Coronary artery (tissue), 2 donors: ENCODE data around the gene MALRD1.

Source experiments
- DNase-seq: peaks from one replicate; pipeline ENCODE4 v3.0.0-alpha.2; 2017; ENCODE audit warnings: low spot score
- H3K27ac ChIP-seq, 2 donors: fragments of 200-600 bp; sonication (generic); one replicate each; pipeline ENCODE4 v1.5.1; 2016 to 2019
- H3K4me3 ChIP-seq: fragments of 200-600 bp; sonication (generic); 2 replicates; pipeline ENCODE4 v1.5.1; 2016; ENCODE audit warnings: mild to moderate bottlenecking, moderate library complexity
- CTCF ChIP-seq: fragments of 200-600 bp; sonication (generic); IDR thresholded peaks from one replicate; pipeline ENCODE4 v1.5.1; 2019; ENCODE audit warnings: antibody characterized with exemption

Gene MALRD1

GRCh38 chr10:19417740-19418139 is 369.1 kb downstream of the MALRD1 start:
- DNase-seq = no peak
- Histone ChIP-seq H3K27ac (no peak overlapping the region), H3K4me3 (no peak overlapping the region)
- TF ChIP-seq CTCF = no peak

- DNase-seq = no peak
- H3K4me3 ChIP-seq = no peak overlapping the region
- no peak overlapping the region for H3K27ac ChIP-seq
- TF ChIP-seq CTCF = no peak
Measured at GRCh38 chr10:19421674-19422073, 373.1 kb downstream of the MALRD1 start.

GRCh38 chr10:19426034-19426433 is 377.4 kb downstream of the MALRD1 start:
- DNase-seq = no peak
- TF ChIP-seq CTCF = no peak
- Histone ChIP-seq H3K4me3 (no peak overlapping the region), H3K27ac (no peak overlapping the region)

GRCh38 chr10:19431622-19432351 is 383.2 kb downstream of the MALRD1 start:
- Histone ChIP-seq H3K27ac (no peak overlapping the region), H3K4me3 (no peak overlapping the region)
- no peak for DNase-seq
- no peak for TF ChIP-seq CTCF

- H3K27ac ChIP-seq = no peak overlapping the region
- DNase-seq = no peak
- no peak for TF ChIP-seq CTCF
- no peak overlapping the region for H3K4me3 ChIP-seq
Measured at GRCh38 chr10:19449860-19450259, 401.3 kb downstream of the MALRD1 start.

- DNase-seq = no peak
- TF ChIP-seq CTCF = no peak
- Histone ChIP-seq H3K4me3 (no peak overlapping the region), H3K27ac (no peak overlapping the region)
Measured at GRCh38 chr10:19451356-19451755, 402.8 kb downstream of the MALRD1 start.

GRCh38 chr10:19451937-19452336 is 403.3 kb downstream of the MALRD1 start:
- Histone ChIP-seq H3K27ac (no peak overlapping the region), H3K4me3 (no peak overlapping the region)
- no peak for TF ChIP-seq CTCF
- DNase-seq = no peak
